SK-N-SH treated with all-trans-retinoic acid at 6 μM for 48 hours (cell line): Measurements from ENCODE around the gene TIMM10.

Source experiments
- ATAC-seq: fragments of 200-7000 bp; cut with Tn5 transposase; 3 replicates; pipeline ENCODE4 v1.9.1; 2020; ENCODE audit warnings: mild to moderate bottlenecking, moderate library complexity
- ARNTL ChIP-seq: fragments of 450-650 bp; formaldehyde crosslinking; IDR thresholded peaks from 2 replicates; pipeline ENCODE4 v1.5.0; 2020; ENCODE audit warnings: low read depth, mild to moderate bottlenecking, moderate library complexity, borderline replicate concordance
- CREB5 ChIP-seq: fragments of 250-450 bp; sonication (Bioruptor Pico); IDR thresholded peaks from 2 replicates; pipeline ENCODE4 v1.5.1; 2020; ENCODE audit warnings: low read depth, mild to moderate bottlenecking, moderate library complexity
- CSDC2 ChIP-seq: fragments of 250-450 bp; sonication (Bioruptor Pico); IDR thresholded peaks from 2 replicates; pipeline ENCODE4 v1.5.0; 2020; ENCODE audit warnings: mild to moderate bottlenecking, moderate library complexity
- CSRNP3 ChIP-seq: fragments of 250-450 bp; sonication (Bioruptor Pico); IDR thresholded peaks from 2 replicates; pipeline ENCODE4 v1.5.1; 2021; ENCODE audit warnings: mild to moderate bottlenecking, moderate library complexity
- GLIS3 ChIP-seq: fragments of 250-450 bp; sonication (Bioruptor Pico); IDR thresholded peaks from 2 replicates; pipeline ENCODE4 v1.5.0; 2020; ENCODE audit warnings: mild to moderate bottlenecking, moderate library complexity
- ISL1 ChIP-seq: fragments of 250-450 bp; sonication (Bioruptor Pico); IDR thresholded peaks from 2 replicates; pipeline ENCODE4 v2.1.2; 2022; ENCODE audit warnings: mild to moderate bottlenecking, moderate library complexity
- PATZ1 ChIP-seq: fragments of 250-450 bp; sonication (Bioruptor Pico); IDR thresholded peaks from 2 replicates; pipeline ENCODE4 v1.8.0; 2020; ENCODE audit warnings: mild to moderate bottlenecking, moderate library complexity, borderline replicate concordance
- POU6F1 ChIP-seq: fragments of 250-450 bp; sonication (Bioruptor Pico); IDR thresholded peaks from 2 replicates; pipeline ENCODE4 v1.8.0; 2021; ENCODE audit warnings: low read depth, mild to moderate bottlenecking, moderate library complexity, borderline replicate concordance
- RARB ChIP-seq: fragments of 250-450 bp; sonication (Bioruptor Pico); IDR thresholded peaks from 2 replicates; pipeline ENCODE4 v1.8.0; 2021; ENCODE audit warnings: mild to moderate bottlenecking, moderate library complexity
- SNAI2 ChIP-seq: fragments of 250-450 bp; sonication (Bioruptor Pico); IDR thresholded peaks from 2 replicates; pipeline ENCODE4 v1.5.0; 2020; ENCODE audit warnings: mild to moderate bottlenecking, moderate library complexity
- TCF4 ChIP-seq: fragments of 250-450 bp; sonication (Bioruptor Pico); IDR thresholded peaks from 2 replicates; pipeline ENCODE4 v1.8.0; 2021; ENCODE audit warnings: mild to moderate bottlenecking, moderate library complexity, borderline replicate concordance
- TOX ChIP-seq: fragments of 250-450 bp; sonication (Bioruptor Pico); IDR thresholded peaks from 2 replicates; pipeline ENCODE4 v1.8.0; 2021; ENCODE audit warnings: mild to moderate bottlenecking, moderate library complexity, borderline replicate concordance
- ZFP3 ChIP-seq: fragments of 250-450 bp; sonication (Bioruptor Pico); IDR thresholded peaks from 2 replicates; pipeline ENCODE4 v1.5.0; 2020; ENCODE audit warnings: mild to moderate bottlenecking, moderate library complexity
- ZFP30 ChIP-seq: fragments of 450-650 bp; formaldehyde crosslinking; IDR thresholded peaks from 2 replicates; pipeline ENCODE4 v1.5.0; 2022; ENCODE audit warnings: mild to moderate bottlenecking, moderate library complexity
- ZNF565 ChIP-seq: fragments of 450-650 bp; formaldehyde crosslinking; conservative IDR thresholded peaks from 2 replicates; pipeline ENCODE4 v1.5.0; 2020; ENCODE audit warnings: low read depth, mild to moderate bottlenecking, moderate library complexity
- ZNF8 ChIP-seq: fragments of 450-650 bp; formaldehyde crosslinking; IDR thresholded peaks from 2 replicates; pipeline ENCODE4 v1.5.0; 2020; ENCODE audit warnings: mild to moderate bottlenecking, moderate library complexity

TIMM10 gene

GRCh38 chr11:57499413-57499982 is 31.1 kb downstream of the TIMM10 start:
- no peak for TF ChIP-seq ZFP30 (CRISPR knock-in tag)
- TF ChIP-seq ZNF565 (CRISPR knock-in tag), result no peak
- peak; percentile 100 for ATAC-seq

GRCh38 chr11:57498540-57498939 is 32.0 kb downstream of the TIMM10 start:
- TF ChIP-seq POU6F1 (no peak), CSDC2 (CRISPR knock-in tag) (no peak), CREB5 (CRISPR knock-in tag) (no peak), ISL1 (CRISPR knock-in tag) (no peak), TCF4 (CRISPR knock-in tag) (no peak), GLIS3 (CRISPR knock-in tag) (no peak), SNAI2 (no peak)
- no peak for ATAC-seq

GRCh38 chr11:57497303-57498247 is 33.0 kb downstream of the TIMM10 start:
- ATAC-seq, result no peak
- TF ChIP-seq CSDC2 (CRISPR knock-in tag), result no peak
- TF ChIP-seq ZFP30 (CRISPR knock-in tag), result no peak
- no peak for TF ChIP-seq RARB (CRISPR knock-in tag)
- TF ChIP-seq CSRNP3, result no peak
- TF ChIP-seq ZNF8 (CRISPR knock-in tag), result no peak

- TF ChIP-seq POU6F1 (no peak), GLIS3 (CRISPR knock-in tag) (no peak), ZNF8 (CRISPR knock-in tag) (no peak), ZFP30 (CRISPR knock-in tag) (no peak), CSRNP3 (no peak), TOX (CRISPR knock-in tag) (no peak), CREB5 (CRISPR knock-in tag) (no peak), ZFP3 (CRISPR knock-in tag) (no peak), ARNTL (CRISPR knock-in tag) (no peak), RARB (CRISPR knock-in tag) (no peak), PATZ1 (no peak)
- ATAC-seq, result no peak
These were observed 34.3 kb downstream of the TIMM10 start for GRCh38 chr11:57496109-57496820.
